GM12878 (cell line): Measurements from ENCODE around the gene DPPA5. TPM values are rescaled to one million over a fixed set of nuclear protein-coding genes. Genes with fewer than 3 reads are reported as not detected.

ENCODE experiments used
- ATAC-seq: fragments of 200-7000 bp; cut with Tn5 transposase; 3 replicates; pipeline ENCODE4 v1.9.1; 2020; ENCODE audit warnings: mild to moderate bottlenecking, moderate library complexity
- BruUV-seq: library from RNA; stranded (reverse); fragments of 400-500 nt; replicated peaks from 2 replicates; lab custom pipeline; 2021; lab: Mats Ljungman, UMichigan
- CTCF ChIA-PET: fragments of 300-600 bp; sonication (Branson Sonifier 250); formaldehyde crosslinking; extraction: SDS; loops from one replicate; lab custom pipeline; 2021; ENCODE audit warnings: inconsistent platforms; lab: Yijun Ruan, JAX
- POLR2A ChIA-PET: fragments of 350-600 bp; formaldehyde crosslinking; extraction: SDS; loops from one replicate; lab custom pipeline; 2021; ENCODE audit warnings: inconsistent platforms; lab: Charles Lee
- RAD21 ChIA-PET: fragments of 300-600 bp; sonication (Branson Sonifier 250); formaldehyde crosslinking; loops from one replicate; lab custom pipeline; 2023; ENCODE audit warnings: antibody characterized with exemption; ENCODE audit not compliant: unreplicated experiment; lab: Charles Lee
- SMC1A ChIA-PET: fragments of 300-600 bp; sonication (Branson Sonifier 250); formaldehyde crosslinking; loops from one replicate; lab custom pipeline; 2023; ENCODE audit not compliant: unreplicated experiment, uncharacterized antibody; lab: Charles Lee
- DNase-seq: peaks from one replicate; pipeline ENCODE4 v3.0.0-alpha.2; 2011; ENCODE audit warnings: low read depth, low spot score
- FAIRE-seq: peaks from 3 replicates; lab custom pipeline; 2011; peaks lifted over from hg19 to GRCh38; lab: Jason Lieb, UNC
- H2AFZ ChIP-seq: 2 replicates; pipeline ENCODE4 v1.6.0; 2011; ENCODE audit warnings: low read depth, low read length, control low read depth; ENCODE audit not compliant: control insufficient read depth
- H3K27ac ChIP-seq: 2 replicates; pipeline ENCODE4 v1.5.1; 2011; ENCODE audit warnings: control low read depth; ENCODE audit not compliant: control insufficient read depth, insufficient read depth
- H3K27me3 ChIP-seq, 2 experiments: replicated peaks in 1 of 2; 2 replicates each; pipeline versions ENCODE4 v1.6.0 to v1.6.1; 2011; ENCODE audit warnings: low read length in 1 of 2; ENCODE audit not compliant: control insufficient read depth in 2 of 2, insufficient read depth in 2 of 2
- H3K36me3 ChIP-seq, 2 experiments: 2 replicates each; pipeline ENCODE4 v1.5.1; 2011; ENCODE audit warnings: low read length in 1 of 2; ENCODE audit not compliant: control insufficient read depth in 2 of 2, insufficient read depth in 2 of 2
- H3K4me1 ChIP-seq: 2 replicates; pipeline ENCODE4 v1.6.1; 2011; ENCODE audit warnings: mild to moderate bottlenecking, low read length, moderate library complexity, mixed read lengths; ENCODE audit not compliant: control insufficient read depth, insufficient read depth
- H3K4me2 ChIP-seq: 2 replicates; pipeline ENCODE4 v1.6.0; 2011; ENCODE audit warnings: control low read depth; ENCODE audit not compliant: control insufficient read depth, insufficient read depth
- H3K4me3 ChIP-seq: fragments of 200-600 bp; sonication (generic); 2 replicates; pipeline ENCODE4 v1.5.1; 2016
- H3K79me2 ChIP-seq: 2 replicates; pipeline ENCODE4 v1.6.0; 2011; ENCODE audit warnings: low read length; ENCODE audit not compliant: control insufficient read depth, insufficient read depth
- H3K9ac ChIP-seq: 2 replicates; pipeline ENCODE4 v1.8.0; 2011; ENCODE audit warnings: low read length, control low read depth, mixed read lengths; ENCODE audit not compliant: control insufficient read depth, insufficient read depth
- H3K9me3 ChIP-seq: replicated peaks from 3 replicates; pipeline ENCODE4 v1.5.1; 2011; ENCODE audit warnings: mild to moderate bottlenecking, low read length; ENCODE audit not compliant: control insufficient read depth, insufficient read depth
- H4K20me1 ChIP-seq: 2 replicates; pipeline ENCODE4 v1.6.0; 2011; ENCODE audit not compliant: control insufficient read depth, insufficient read depth
- ASH2L ChIP-seq: fragments of 300-600, 200-600 bp; sonication (generic); IDR thresholded peaks from 2 replicates; pipeline ENCODE4 v1.6.1; 2017; ENCODE audit warnings: low read depth, mild to moderate bottlenecking, borderline replicate concordance
- ATF3 ChIP-seq: IDR thresholded peaks from 2 replicates; pipeline ENCODE4 v1.6.1; 2011; ENCODE audit warnings: low read depth, mild to moderate bottlenecking, low read length, moderate library complexity, borderline replicate concordance; ENCODE audit errors: extremely low read depth
- CBFB ChIP-seq: IDR thresholded peaks from 2 replicates; pipeline ENCODE4 v1.6.1; 2016; ENCODE audit warnings: antibody characterized with exemption, low read depth
- CREB1 ChIP-seq: IDR thresholded peaks from 2 replicates; pipeline ENCODE4 v1.6.1; 2012; ENCODE audit warnings: low read depth, mild to moderate bottlenecking, inconsistent platforms
- ELK1 ChIP-seq: IDR thresholded peaks from 2 replicates; pipeline ENCODE4 v1.6.1; 2012; ENCODE audit warnings: low read depth, low read length, improper control_type of control experiment
- FOXM1 ChIP-seq: IDR thresholded peaks from 2 replicates; pipeline ENCODE4 v1.6.1; 2012; ENCODE audit warnings: low read depth, mild to moderate bottlenecking, inconsistent platforms, low read length, moderate library complexity
- POLR2A ChIP-seq: IDR thresholded peaks from 2 replicates; pipeline ENCODE4 v1.6.1; 2011; ENCODE audit warnings: low read depth, mild to moderate bottlenecking, low read length
- POLR2AphosphoS5 ChIP-seq: IDR thresholded peaks from 2 replicates; pipeline ENCODE4 v1.6.1; 2011; ENCODE audit warnings: mild to moderate bottlenecking, low read length, inconsistent platforms
- SPI1 ChIP-seq: IDR thresholded peaks from 2 replicates; pipeline ENCODE4 v1.6.1; 2011; ENCODE audit warnings: low read depth, mild to moderate bottlenecking, low read length, moderate library complexity, borderline replicate concordance; ENCODE audit not compliant: insufficient read depth
- SRF ChIP-seq, 2 experiments: IDR thresholded peaks; 2 replicates each; pipeline ENCODE4 v1.6.1; 2011; ENCODE audit warnings: low read depth in 2 of 2, low read length in 2 of 2, mild to moderate bottlenecking in 1 of 2, moderate library complexity in 1 of 2
- WGBS: methylation state at CpG from one replicate; pipeline ENCODE4 v1.1.6; 2016; ENCODE audit warnings: low lambda C conversion rate; ENCODE audit not compliant: insufficient replicate concordance, insufficient coverage; ENCODE audit errors: missing lambda C conversion rate; 5-methylcytosine and 5-hydroxymethylcytosine counted together
- in situ Hi-C: fragments of 300-500 bp; cut with MboI; formaldehyde crosslinking; loops from 9 replicates; pipeline ENCODE4 v1.14.3; 2018; ENCODE audit warnings: mixed read lengths
- intact Hi-C: fragments of 100-400 bp; cut with micrococcal nuclease; formaldehyde crosslinking; loops from one replicate; pipeline ENCODE4 v1.14.2; 2022; ENCODE audit not compliant: unreplicated experiment
- polyA plus RNA-seq, 11 experiments: library from polyadenylated mRNA; depleted of rRNA in 4 of 11; unstranded in 6 of 11; stranded (reverse) in 5 of 11; fragments of >200 nt; fragmentation: Nextera tagmentation in 4 of 11; fragmentation: Illumina TruSeq in 1 of 11; extraction: Ambion mirVana in 4 of 11; extraction: Trizol in 1 of 11; gene quantifications; 1 replicate in 1 of 11; 2 replicates in 10 of 11; pipeline versions ENCODE4 v1.2.1 to v1.2.3, GENCODE V29; 2011 to 2016; ENCODE audit warnings: inconsistent platforms in 2 of 11, missing spikeins in 2 of 11, low read depth in 1 of 11
- total RNA-seq, 4 experiments: library from RNA; depleted of rRNA in 3 of 4; stranded (reverse); fragments of >200 nt in 3 of 4; fragmentation: Illumina TruSeq in 1 of 4; extraction: Trizol in 1 of 4; gene quantifications; 2 replicates each; pipeline versions ENCODE4 v1.2.1 to v1.2.3, GENCODE V29; 2013 to 2021
- TF ChIP-seq, protein P1 (sequence below): IDR thresholded peaks from 2 replicates; pipeline ENCODE4 v1.6.1; 2011; ENCODE audit warnings: borderline replicate concordance, low read depth, mild to moderate bottlenecking, moderate library complexity, low read length; ENCODE audit not compliant: insufficient read depth, poor library complexity, severe bottlenecking
- TF ChIP-seq, protein P2 (sequence below): fragments of 450-650 bp; formaldehyde crosslinking; IDR thresholded peaks from 2 replicates; pipeline ENCODE4 v1.4.0; 2022; ENCODE audit warnings: mild to moderate bottlenecking, moderate library complexity
- TF ChIP-seq, protein P3 (sequence below): fragments of 450-650 bp; IDR thresholded peaks from 2 replicates; pipeline ENCODE4 v1.6.1; 2017; ENCODE audit warnings: antibody characterized with exemption, mild to moderate bottlenecking, moderate library complexity

The DPPA5 gene
- total and polyA plus RNA-seq, 10 of the 15 experiments (the other 5 are each of a cell fraction or from before 2014, with no cell fraction given): not detected

GRCh38 chr6:73309785-73310502 lies 44.1 kb downstream of the DPPA5 start:
- H3K4me2 ChIP-seq: peak overlapping the region; percentile 90
- no peaks in the 10 kb centered on the region; a peak in 1 of 4 replicates for H3K27me3 ChIP-seq
- no peaks in the 10 kb centered on the region; the same call in 2 of the 3 replicates for H3K9me3 ChIP-seq
- DNase-seq: no peak
- ChIA-PET RAD21 (interaction anchor here (0.7 to 1.7 kb wide), 3 partner anchors 18 to 693 kb away, joined by 3 to 5 read pairs (median 4); partner anchors contain the start of gene MTO1), POLR2A (no interaction called here), CTCF (interaction anchor here (1.0 to 2.1 kb wide), 6 partner anchors 17 to 693 kb away, joined by 3 to 7 read pairs (median 6); no protein-coding TSS in a partner anchor), SMC1A (interaction anchor here (0.8 kb wide), 1 partner anchor 131 kb away, joined by 3 read pairs; no protein-coding TSS in a partner anchor)
- H3K36me3 ChIP-seq: no peaks in the 10 kb centered on the region
- peak; percentile 70 for FAIRE-seq
- peak overlapping the region; percentile 71 for H3K4me3 ChIP-seq
- intact Hi-C loops (no loop called here), in situ Hi-C loops (no loop called here)
- no peaks in the 10 kb centered on the region; the same call in 1 of the 2 replicates for H3K4me1 ChIP-seq
- H3K79me2 ChIP-seq: peaks cover 4% of the 10 kb centered on the region
- peak overlapping the region; percentile 59 for H3K27ac ChIP-seq
- peak overlapping the region; percentile 97 for H2AFZ ChIP-seq
- under 1% methylated on average over 59 of the region's 59 CpGs for WGBS
- H3K9ac ChIP-seq: peak overlapping the region; percentile 55
- H4K20me1 ChIP-seq: no peaks in the 10 kb centered on the region
- ATAC-seq: peak; percentile 97
- no TSS peak for BruUV-seq
- TF ChIP-seq POLR2A (peak; percentile 87), ELK1 (no peak), SRF (IDR thresholded peaks at IDR 0.05; ENCODE audit: low read depth in 2 of 2, low read length in 2 of 2) (no peak), ASH2L (no peak), CREB1 (0 out of 2 replicates have a peak, but pooled peaks have one; percentile 26), SPI1 (no peak), CBFB (peak; percentile 11; the same call in 1 of the 2 replicates), ATF3 (no peak), POLR2AphosphoS5 (peak; percentile 68), FOXM1 (no peak)
- TF ChIP-seq, protein P1, sequence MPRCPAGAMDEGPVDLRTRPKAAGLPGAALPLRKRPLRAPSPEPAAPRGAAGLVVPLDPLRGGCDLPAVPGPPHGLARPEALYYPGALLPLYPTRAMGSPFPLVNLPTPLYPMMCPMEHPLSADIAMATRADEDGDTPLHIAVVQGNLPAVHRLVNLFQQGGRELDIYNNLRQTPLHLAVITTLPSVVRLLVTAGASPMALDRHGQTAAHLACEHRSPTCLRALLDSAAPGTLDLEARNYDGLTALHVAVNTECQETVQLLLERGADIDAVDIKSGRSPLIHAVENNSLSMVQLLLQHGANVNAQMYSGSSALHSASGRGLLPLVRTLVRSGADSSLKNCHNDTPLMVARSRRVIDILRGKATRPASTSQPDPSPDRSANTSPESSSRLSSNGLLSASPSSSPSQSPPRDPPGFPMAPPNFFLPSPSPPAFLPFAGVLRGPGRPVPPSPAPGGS: no peak
- TF ChIP-seq, protein P2, sequence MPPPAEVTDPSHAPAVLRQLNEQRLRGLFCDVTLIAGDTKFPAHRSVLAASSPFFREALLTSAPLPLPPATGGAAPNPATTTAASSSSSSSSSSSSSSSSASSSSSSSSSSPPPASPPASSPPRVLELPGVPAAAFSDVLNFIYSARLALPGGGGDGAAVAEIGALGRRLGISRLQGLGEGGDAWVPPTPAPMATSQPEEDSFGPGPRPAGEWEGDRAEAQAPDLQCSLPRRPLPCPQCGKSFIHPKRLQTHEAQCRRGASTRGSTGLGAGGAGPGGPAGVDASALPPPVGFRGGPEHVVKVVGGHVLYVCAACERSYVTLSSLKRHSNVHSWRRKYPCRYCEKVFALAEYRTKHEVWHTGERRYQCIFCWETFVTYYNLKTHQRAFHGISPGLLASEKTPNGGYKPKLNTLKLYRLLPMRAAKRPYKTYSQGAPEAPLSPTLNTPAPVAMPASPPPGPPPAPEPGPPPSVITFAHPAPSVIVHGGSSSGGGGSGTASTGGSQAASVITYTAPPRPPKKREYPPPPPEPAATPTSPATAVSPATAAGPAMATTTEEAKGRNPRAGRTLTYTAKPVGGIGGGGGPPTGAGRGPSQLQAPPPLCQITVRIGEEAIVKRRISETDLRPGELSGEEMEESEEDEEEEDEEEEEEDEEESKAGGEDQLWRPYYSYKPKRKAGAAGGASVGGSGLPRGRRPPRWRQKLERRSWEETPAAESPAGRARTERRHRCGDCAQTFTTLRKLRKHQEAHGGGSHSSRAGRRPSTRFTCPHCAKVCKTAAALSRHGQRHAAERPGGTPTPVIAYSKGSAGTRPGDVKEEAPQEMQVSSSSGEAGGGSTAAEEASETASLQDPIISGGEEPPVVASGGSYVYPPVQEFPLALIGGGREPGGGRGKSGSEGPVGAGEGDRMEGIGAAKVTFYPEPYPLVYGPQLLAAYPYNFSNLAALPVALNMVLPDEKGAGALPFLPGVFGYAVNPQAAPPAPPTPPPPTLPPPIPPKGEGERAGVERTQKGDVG (CRISPR knock-in tag): no peak
- TF ChIP-seq, protein P3, sequence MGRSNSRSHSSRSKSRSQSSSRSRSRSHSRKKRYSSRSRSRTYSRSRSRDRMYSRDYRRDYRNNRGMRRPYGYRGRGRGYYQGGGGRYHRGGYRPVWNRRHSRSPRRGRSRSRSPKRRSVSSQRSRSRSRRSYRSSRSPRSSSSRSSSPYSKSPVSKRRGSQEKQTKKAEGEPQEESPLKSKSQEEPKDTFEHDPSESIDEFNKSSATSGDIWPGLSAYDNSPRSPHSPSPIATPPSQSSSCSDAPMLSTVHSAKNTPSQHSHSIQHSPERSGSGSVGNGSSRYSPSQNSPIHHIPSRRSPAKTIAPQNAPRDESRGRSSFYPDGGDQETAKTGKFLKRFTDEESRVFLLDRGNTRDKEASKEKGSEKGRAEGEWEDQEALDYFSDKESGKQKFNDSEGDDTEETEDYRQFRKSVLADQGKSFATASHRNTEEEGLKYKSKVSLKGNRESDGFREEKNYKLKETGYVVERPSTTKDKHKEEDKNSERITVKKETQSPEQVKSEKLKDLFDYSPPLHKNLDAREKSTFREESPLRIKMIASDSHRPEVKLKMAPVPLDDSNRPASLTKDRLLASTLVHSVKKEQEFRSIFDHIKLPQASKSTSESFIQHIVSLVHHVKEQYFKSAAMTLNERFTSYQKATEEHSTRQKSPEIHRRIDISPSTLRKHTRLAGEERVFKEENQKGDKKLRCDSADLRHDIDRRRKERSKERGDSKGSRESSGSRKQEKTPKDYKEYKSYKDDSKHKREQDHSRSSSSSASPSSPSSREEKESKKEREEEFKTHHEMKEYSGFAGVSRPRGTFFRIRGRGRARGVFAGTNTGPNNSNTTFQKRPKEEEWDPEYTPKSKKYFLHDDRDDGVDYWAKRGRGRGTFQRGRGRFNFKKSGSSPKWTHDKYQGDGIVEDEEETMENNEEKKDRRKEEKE: no peak
